G401 (cell line): ENCODE measurements around the gene CHRNA1. TPM values are rescaled to one million over a fixed set of nuclear protein-coding genes. Genes with fewer than 3 reads are reported as not detected.

Experiments used
- DNase-seq: peaks from one replicate; pipeline ENCODE4 v3.0.0-alpha.2; 2015; ENCODE audit warnings: low spot score
- in situ Hi-C: cut with HindIII; loops from 2 replicates; pipeline ENCODE4 v1.10.0; 2016; ENCODE audit warnings: low sequenced_read_pairs, mixed read lengths
- total RNA-seq: library from RNA; depleted of rRNA; stranded (reverse); fragments of >200 nt; shearing (Covaris generic); gene quantifications from 2 replicates; pipeline ENCODE4 v1.2.3, GENCODE V29; 2014

CHRNA1 gene
- total RNA-seq, 1 experiment from 2014 or later, result not detected

DNA sequence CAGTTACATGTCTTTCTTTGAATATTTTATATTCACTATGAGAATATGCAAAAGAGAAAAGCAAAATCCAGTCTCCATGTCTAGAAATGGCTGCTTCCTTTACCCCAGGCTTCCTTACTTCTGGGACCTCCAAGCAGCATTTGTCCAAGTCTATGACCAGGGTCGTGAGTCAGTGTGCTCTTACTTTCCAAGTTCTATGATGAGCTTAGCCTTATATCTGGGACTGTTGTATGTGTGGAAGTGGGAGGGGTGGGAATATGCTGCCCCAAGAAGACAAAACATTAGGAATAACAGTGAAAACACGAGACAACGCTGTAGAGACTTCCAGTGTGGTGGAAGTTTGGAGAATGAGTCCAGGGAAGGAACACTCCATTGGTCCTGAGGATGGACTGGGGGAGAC lies 21.2 kb upstream of the CHRNA1 start:
- in situ Hi-C loops, result no loop called here
- no peak for DNase-seq

DNA sequence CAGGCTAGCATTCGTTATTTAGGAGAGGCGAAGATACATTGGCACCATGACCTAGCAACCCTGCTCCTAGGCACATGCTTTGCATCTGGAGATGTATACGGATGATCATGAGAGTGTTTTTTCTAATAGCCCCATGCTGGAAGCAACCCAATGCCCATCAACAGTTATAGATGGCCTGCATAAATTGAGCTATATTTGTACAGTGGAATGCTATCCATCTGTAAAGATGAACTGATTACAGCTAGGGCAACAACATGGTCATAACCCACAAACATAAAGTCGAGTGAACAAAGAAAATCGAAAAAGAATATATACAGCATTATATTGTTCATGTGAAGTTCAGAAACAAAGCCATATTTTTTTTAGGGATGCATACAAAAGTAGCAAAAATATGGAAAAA lies 20.6 kb upstream of the CHRNA1 start:
- no peak for DNase-seq
- in situ Hi-C loops, result no loop called here

DNA sequence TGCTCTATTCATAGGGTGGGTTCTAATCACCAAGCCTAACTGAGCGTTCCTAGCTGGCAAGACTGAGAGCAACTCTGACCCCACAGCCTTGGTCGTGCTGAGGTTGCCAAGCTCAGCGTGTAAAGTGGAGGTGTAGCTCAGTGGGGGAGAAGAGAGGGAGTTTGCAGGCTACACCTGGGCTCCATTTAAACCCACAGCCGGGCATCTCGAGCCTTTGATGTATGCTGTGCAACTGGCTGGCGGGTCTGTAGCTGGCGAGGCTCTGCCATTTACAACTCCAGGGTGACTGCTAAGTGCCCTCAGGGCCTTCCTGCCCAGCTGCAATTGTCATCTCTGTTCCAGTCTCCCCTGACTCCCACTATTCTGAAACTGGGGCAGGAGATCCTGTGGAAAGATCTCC lies 20.0 kb upstream of the CHRNA1 start:
- in situ Hi-C loops, result no loop called here

DNA sequence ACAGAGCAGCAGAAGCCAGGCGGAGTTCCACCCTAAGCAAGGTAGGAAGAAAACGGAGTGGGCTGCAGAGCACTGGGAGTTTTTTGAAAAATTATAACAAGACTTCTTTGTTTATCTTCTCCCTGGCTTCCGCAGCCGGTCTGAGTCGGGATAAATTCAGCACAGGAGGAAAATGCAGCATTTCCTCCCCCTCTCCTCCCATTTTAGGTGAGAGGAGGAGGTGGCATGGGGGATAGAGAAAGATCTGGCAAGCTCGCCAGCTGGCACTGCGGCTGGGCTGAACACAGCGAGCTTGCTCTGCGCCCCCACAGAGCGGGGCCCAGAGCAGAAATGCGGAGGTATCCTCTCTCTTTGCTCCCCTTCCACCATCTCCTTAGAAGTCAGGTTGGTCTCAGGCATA lies 17.7 kb upstream of the CHRNA1 start:
- peak; percentile 16 for DNase-seq
- in situ Hi-C loops, result no loop called here

More for the DNA sequence above, 20.0 kb upstream of the CHRNA1 start:
- DNase-seq, result no peak

DNA sequence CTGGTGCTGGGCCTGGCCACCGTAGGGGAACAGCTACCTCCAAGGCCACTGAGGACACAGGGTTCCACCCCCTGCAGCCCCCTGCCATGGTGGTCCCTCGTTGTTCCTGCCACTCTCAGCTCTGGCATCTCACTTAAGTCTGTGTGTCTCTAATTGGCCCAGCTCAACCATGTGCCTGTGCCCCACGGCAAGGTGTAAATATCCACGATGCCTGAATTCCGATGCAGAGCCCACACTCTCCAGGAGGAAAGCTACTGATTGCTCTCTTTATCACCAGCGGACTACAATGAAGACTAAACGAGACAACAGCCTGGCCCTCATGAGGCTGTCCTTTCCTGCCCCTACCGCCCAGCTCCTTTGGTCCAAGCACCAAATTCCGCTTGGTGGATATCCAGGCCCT lies 17.0 kb upstream of the CHRNA1 start:
- in situ Hi-C loops, result no loop called here
- no peak for DNase-seq

DNA sequence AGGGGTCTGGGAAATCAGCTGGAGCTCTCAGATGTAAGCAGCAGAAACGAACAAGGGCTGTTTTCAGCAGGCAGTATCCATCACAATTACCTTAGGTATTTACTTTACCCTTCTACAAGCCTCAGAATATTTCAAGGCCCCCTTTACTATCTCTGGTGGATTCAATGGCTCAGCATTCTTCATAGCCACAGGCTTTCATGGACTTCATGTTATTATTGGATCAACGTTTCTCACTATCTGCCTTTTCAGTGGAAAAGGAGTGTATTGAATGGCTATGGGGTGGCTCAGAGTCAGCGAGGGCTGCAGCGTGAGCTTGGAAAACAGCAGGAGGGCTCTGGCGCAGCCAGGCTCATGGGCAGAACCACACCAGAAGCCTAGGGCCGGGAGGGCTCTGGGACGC lies 16.6 kb upstream of the CHRNA1 start:
- in situ Hi-C loops, result no loop called here
- no peak for DNase-seq

DNA sequence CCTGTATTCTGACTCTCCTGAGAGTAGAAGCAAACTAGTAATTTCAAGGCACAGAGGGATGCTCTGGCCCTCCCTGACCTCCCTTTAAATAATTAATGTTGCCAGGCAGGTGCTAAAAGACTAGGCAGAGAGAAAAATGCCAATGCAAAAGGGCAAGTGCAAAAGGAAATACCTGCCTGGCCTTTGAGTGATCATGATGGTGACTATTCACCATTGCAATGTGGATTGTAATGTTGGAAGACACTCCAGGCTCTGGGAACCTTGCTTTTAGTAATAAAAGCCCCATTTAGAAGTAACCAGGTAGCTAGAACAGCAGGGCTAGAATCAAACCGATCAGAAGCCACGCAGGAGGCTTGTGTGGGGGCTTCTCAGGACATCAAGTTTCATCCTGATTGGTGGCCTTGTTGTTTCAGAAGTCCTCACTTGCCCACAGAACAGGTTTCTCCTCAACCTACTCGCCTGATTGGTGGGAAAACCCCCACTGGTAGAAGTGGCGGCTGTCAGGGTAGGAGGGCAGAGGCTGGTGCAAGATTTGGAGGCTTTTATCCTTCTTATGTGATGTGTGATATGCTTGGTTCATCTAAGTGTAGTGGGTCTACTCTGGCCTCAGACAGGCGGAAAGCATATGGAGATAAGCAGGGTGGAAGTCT lies 16.0 kb upstream of the CHRNA1 start:
- in situ Hi-C loops, result no loop called here

DNA sequence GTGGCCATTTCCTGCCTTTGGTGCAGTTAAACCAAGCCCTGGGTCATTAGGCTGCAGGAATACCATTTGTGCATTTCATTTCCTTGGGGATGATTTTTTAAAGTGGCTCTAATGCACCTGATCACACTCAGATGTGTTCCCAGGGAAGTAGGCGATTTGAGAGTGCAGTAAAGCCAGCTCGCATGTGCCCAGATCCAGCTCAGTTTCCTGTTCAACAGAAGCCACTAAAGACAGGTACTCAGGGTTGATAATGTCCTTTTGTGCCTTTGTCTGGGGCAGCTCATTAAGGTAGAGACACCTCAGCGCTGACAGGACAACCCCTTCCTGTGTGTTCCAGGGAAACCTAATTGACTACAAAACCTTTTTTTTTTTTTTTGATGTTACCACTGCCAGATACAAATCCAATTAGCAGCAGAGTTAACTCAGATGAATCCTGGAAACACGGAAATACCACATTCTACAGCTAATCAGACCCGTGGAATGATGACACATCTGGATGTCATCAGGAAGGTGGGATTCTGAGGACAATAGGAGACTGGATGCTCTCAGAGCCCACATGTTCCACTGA lies 15.2 kb upstream of the CHRNA1 start:
- no peak for DNase-seq
- in situ Hi-C loops, result no loop called here

More for the DNA sequence above, 16.0 kb upstream of the CHRNA1 start:
- DNase-seq, result no peak

DNA sequence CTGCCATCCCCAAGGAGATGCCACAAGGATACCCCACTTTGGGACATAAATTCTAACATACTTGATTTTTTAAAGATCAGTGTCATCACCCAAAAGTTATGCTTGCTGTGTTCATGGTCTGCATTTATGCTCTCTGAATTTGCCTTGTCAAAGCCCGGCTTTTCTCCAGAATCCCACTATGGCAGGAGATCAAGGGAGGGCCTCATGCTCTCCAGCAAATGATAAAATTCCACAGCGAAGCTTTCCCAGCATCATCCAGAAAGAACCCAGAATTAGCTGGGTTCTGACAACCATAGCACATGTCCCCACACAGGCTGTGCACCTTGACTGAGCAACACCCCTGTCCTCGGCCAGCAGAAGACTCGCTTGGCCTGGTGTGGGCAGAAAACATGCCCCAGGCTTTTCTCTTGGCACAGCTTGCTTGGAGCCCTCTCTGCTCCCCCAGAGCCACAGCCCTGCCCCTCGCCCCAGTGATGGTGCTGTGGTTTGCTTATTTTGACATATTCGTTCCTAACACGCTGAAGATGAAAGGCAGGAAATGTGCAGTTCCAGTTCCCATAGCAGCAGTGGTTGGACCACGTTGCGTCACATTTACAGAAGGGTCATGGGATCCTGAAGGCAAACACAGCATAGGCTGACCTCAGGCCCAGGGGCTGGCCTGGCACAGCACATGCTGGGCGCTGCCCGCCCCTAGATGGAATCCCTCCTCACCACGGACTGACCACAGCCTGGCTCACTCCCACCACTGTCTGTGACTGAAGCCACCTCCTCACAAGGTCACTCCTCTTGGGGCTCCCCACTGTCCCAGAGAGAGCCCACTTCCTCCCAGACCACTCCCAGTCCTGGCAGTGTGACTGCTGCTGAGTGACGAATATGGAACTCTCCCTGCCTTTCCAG lies 14.1 kb upstream of the CHRNA1 start:
- in situ Hi-C loops, result no loop called here

DNA sequence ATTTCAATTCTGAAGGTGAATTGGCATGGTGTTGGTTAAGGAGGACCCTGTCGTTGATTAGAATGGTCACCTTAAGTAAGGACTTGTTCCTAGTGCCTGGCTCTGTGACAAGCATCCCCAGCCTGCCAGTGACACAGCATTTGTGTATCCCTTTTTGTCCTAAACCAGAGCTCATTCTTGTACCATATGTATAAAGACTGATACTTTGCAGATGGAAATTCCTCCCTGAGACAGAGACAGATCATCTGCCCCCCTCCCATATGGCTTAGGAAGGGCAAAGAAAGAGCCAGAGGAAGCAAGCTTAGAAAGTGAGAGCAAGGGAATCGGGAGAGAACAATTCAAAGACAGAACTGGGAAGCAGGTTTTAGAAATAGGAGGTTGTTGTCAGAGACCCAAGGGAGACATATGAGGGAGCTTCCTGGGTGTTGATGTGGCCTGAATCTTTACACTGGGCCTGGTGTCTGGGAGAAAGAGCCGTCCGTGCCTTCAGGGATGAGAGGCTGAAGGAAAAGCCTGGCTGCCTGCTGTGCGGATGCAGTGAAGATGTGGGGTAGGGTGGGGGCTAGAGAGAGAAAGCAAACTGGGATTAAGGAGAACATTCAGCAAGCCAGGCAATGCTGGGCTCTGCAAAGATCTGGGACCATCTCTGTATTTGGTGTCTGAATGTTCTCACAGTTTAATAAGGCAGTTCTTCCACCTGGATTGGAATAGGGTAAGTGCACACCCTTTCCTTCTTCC lies 13.2 kb upstream of the CHRNA1 start:
- no peak for DNase-seq
- in situ Hi-C loops, result no loop called here

More for the DNA sequence above, 14.1 kb upstream of the CHRNA1 start:
- DNase-seq, result no peak

DNA sequence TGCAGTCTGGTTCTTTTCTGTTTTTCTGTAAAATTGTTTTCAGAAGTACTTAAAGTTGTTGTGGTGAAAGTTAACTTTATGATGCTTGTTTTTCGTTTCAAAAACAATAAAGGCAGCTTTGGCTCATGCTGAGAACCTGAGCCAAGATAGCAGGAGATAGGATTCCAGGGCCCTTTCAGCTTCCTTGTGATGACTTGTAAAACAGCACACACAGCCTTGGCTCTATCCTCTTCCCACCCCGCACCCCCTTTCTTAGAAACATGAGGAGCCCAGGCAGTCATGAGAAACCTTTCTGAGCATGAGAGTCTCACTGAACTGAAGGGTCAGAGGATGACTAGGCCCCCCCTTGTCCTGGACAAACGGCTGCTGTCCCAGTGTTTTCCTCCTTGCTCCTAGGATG lies 12.4 kb upstream of the CHRNA1 start:
- DNase-seq, result no peak
- in situ Hi-C loops, result no loop called here

DNA sequence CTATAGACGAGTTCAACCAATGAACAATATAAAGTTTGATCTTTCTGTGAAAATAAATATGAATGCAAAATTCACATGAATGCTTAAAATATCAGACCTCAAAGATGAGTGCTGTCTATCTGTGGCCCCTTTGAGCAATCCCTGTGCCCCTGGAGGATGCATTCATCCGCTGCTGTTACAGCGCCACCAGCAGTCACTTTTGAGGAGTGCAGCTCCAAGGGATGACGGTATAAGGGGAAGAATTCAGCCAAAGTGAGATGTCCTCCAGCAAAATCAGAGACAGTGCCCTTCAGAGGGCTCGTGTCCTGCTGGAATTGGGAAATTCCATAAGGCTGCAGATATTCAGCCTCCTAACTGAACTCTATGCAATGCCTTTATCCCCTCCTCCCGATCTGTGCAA lies 12.0 kb upstream of the CHRNA1 start:
- DNase-seq, result no peak

DNA sequence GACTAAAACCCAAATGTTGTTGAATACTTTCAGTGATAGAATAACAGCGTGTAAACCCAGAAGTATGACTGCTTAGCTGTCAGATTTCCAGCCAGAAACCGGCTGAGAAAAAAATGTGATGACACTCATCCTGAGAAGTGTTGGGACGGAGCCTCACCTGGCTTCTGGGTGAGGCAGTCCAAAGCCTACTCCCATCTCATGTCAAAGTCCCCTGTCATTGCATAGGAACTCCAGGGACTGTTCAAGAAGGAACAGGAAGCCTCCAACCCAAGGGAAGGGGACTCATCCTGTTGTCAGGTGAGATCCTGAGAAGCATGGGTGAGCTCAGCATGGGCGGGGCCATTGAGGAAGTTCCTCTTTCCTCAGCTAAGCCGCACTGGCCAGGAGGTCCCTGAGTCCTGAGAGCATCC lies 11.3 kb upstream of the CHRNA1 start:
- DNase-seq, result no peak
- in situ Hi-C loops, result no loop called here

More for the DNA sequence above, 12.0 kb upstream of the CHRNA1 start:
- in situ Hi-C loops, result no loop called here

DNA sequence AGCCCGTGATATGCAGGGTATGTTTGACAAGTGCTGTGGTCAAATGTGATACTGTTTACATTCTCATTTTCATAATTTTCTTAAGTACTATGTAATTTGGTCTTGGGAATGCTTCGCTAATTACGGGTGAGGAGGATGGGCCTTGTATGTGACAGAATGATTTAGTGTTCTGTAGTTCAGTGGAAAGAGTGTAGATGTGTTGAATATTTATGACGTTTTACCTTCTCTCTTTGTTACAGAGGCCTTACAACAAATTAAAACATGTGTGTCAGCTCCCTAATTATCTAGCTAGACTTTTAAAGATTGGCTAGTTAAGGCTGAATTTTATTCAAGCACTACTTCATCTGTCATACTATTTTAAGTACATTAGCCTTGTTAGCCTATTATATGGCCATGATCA lies 10.6 kb upstream of the CHRNA1 start:
- in situ Hi-C loops, result no loop called here
- DNase-seq, result no peak

DNA sequence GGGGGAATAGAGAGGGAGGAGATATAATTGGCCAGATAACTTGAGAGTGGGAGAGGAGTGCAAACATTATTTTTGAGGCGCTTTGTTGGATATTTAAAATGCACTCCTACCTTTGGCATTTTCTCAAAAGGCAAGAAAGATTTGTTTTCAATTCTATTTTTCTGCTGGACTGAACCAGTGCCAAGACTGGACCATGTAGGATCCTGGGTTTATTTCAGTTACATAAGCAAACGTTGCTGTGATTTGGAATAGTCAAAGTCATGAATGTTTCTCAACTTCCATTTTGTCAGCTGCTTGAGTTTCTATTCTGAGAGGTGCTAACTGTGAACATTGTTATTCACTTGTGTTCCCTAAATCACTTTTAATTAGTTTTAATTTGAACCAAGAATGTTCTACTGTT lies 8.9 kb upstream of the CHRNA1 start:
- in situ Hi-C loops, result no loop called here

DNA sequence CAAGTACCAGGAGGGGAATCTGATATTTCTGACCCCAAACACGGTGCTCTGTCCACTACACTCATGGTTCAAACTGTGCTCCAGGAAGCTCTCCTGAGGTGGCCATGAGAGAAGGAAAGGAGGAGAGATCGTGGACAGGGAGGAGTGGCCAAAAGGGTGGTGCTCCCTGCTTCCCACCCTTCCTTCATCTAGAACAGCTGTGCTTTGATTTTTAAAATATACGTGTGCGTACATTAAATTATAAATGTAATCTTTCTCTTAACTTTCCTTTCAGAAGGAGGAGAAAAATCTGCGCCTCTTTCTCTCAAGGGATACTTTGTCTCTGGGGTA lies 8.2 kb upstream of the CHRNA1 start:
- in situ Hi-C loops, result no loop called here

More for the DNA sequence above, 8.9 kb upstream of the CHRNA1 start:
- no peak for DNase-seq

DNA sequence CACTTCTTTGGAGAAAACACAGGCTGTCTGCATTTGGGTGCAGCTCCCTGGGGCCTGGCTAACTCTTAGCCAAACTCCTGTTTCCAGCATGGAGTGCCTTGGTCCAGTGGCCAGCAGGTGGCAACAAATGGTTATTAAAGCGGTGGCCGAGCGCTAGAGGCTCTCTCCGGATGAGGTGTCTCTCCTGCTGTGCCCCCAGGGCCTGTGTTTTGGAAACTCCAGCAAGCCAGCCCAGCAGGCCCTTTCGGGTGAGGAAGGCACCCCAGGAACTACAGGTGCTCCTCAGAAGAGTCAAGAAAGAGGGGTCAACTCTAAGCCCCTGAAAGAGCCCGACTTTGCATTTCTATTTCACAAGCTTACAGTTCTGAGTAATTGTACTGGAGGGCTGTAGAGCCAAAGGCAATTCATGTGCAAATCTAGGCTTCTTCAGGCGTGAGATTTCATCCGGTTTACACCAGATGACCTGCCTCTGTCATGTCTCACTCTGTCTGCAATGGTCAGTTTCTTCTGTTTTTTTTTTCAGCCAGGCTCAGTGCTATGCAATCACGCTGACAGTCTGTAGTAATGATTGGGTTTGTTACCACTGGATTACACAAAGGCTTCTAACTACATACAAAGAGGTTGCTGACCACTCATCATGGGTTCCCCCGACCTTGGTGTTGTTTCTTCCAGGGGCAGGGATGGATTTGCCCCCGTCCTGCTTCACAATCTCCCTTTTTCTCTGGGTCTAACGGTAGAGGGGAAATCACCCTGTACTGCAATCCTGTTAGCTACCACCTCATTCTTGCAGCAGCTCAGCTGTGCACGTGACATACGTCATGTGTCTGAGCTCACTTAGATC lies 7.6 kb upstream of the CHRNA1 start:
- DNase-seq, result peak; percentile 83
- in situ Hi-C loops, result no loop called here

More for the DNA sequence above, 8.2 kb upstream of the CHRNA1 start:
- no peak for DNase-seq

DNA sequence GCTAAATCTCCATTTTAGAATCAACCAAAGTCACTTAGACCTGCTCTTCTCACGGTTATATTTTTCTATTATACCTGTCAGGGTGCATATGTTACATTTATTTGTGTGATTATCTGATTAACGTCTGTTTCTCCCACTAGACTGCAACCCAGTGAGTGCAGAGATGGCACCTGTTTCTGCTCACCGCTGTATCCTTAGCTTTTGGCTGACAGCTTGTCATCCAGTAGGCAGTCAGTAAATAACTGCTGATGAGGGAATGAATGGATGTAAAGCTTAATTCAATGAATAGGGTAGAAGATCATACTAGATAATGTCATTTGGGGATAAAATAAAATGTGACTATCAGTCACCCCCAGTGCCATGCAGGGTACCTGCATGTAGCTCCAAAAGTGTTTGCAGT lies 6.9 kb upstream of the CHRNA1 start:
- in situ Hi-C loops, result no loop called here

DNA sequence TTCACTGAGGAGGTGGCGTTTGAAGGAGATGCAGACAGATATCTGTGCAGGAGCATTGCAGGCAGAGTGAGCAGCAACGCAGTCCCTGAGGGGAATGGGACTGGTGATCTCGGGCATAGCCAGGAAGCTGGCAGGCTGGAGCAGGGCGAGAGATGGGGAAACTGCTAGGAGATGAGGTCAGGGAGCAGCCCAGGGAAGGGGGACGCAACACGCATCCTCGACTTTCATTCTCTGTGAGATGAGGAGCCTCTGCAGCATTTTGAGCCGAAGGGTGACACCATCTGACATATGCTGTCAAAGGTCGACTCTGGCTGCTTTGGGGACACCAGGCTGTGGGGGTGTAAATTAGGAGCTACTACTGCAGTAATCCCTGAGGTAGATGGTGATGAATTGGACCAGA lies 4.3 kb upstream of the CHRNA1 start:
- no peak for DNase-seq
- in situ Hi-C loops, result no loop called here

More for the DNA sequence above, 6.9 kb upstream of the CHRNA1 start:
- no peak for DNase-seq
